DOHH2 (cell line): Measurements from ENCODE around the gene FALEC.
A peak's percentile ranks its signal among the peaks of the same experiment; 100 is the strongest.

ENCODE experiments used
- EZH2phosphoT487 ChIP-seq: fragments of 200-600 bp; sonication (generic); IDR thresholded peaks from 2 replicates; pipeline ENCODE4 v1.6.1; 2017; ENCODE audit warnings: borderline replicate concordance, mild to moderate bottlenecking, antibody characterized with exemption, low read length, moderate library complexity, mixed read lengths
- TF ChIP-seq, protein P1 (sequence below): fragments of 200-600 bp; sonication (generic); IDR thresholded peaks from one replicate; pipeline ENCODE4 v1.5.1; 2014; ENCODE audit warnings: antibody characterized with exemption, mild to moderate bottlenecking, low read depth, low read length; ENCODE audit not compliant: poor library complexity, severe bottlenecking

DNA sequence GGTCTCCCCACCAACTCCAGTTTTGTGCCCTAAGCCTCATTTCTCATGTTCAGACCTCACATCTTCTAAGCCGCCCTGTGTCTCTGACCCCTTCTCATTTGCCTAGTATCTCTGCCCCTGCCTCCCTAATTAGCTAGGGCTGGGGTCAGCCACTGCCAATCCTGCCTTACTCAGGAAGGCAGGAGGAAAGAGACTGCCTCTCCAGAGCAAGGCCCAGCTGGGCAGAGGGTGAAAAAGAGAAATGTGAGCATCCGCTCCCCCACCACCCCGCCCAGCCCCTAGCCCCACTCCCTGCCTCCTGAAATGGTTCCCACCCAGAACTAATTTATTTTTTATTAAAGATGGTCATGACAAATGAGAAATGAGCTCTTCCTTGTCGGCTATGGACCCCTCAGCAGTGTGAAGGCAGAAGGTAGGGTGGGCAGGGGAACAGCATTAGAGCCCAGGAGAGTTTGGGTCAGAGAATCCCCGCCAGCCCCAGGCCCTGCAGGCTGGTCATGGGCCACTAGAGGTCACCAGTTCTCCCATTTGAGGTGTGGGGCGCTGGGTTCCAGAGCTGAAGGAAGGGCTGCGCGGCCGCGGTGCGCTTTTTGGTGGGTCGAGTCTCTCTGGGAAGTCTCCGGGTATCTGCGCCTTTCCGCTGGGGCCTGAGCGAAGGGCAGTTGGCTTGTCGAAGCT is 45.2 kb downstream of the FALEC start:
- TF ChIP-seq, protein P1, sequence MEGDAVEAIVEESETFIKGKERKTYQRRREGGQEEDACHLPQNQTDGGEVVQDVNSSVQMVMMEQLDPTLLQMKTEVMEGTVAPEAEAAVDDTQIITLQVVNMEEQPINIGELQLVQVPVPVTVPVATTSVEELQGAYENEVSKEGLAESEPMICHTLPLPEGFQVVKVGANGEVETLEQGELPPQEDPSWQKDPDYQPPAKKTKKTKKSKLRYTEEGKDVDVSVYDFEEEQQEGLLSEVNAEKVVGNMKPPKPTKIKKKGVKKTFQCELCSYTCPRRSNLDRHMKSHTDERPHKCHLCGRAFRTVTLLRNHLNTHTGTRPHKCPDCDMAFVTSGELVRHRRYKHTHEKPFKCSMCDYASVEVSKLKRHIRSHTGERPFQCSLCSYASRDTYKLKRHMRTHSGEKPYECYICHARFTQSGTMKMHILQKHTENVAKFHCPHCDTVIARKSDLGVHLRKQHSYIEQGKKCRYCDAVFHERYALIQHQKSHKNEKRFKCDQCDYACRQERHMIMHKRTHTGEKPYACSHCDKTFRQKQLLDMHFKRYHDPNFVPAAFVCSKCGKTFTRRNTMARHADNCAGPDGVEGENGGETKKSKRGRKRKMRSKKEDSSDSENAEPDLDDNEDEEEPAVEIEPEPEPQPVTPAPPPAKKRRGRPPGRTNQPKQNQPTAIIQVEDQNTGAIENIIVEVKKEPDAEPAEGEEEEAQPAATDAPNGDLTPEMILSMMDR, result peak; percentile 84
- no peak for TF ChIP-seq EZH2phosphoT487
